Sigmoid colon (tissue), 7 donors: ENCODE results near the gene LUC7L. TPM values are rescaled to one million over a fixed set of nuclear protein-coding genes. Genes with fewer than 3 reads are reported as not detected.
"Not testable (repeated sequence)": the region's sequence is repeated elsewhere in the genome, so short reads cannot be mapped to it uniquely, and the experiment has no call there.

Experiments used
- DNase-seq: peaks from one replicate; pipeline ENCODE4 v3.0.0-alpha.2; 2019
- H3K27ac ChIP-seq, 4 donors: fragments of 200-600 bp; sonication (generic); one replicate each; pipeline ENCODE4 v1.5.1; 2016 to 2019; ENCODE audit warnings: mild to moderate bottlenecking in 1 of 4
- H3K27me3 ChIP-seq, 3 donors: fragments of 200-600 bp; sonication (generic); one replicate each; pipeline ENCODE4 v1.5.1; 2019; ENCODE audit warnings: mild to moderate bottlenecking in 1 of 3
- H3K36me3 ChIP-seq, 4 donors: fragments of 200-600 bp; sonication (generic); one replicate each; pipeline ENCODE4 v1.5.1; 2016 to 2019
- H3K4me1 ChIP-seq, 4 donors: fragments of 200-600 bp; sonication (generic); one replicate each; pipeline ENCODE4 v1.5.1; 2017 to 2019
- H3K4me3 ChIP-seq, 4 donors: fragments of 200-600 bp; sonication (generic); one replicate each; pipeline ENCODE4 v1.5.1; 2017 to 2019; ENCODE audit warnings: mild to moderate bottlenecking in 2 of 4, moderate library complexity in 1 of 4
- H3K9me3 ChIP-seq, 4 donors: fragments of 200-600 bp in 3 of 4; sonication (generic) in 3 of 4; one replicate each; pipeline versions ENCODE4 v1.5.1 to v1.6.1; 2013 to 2019
- EP300 ChIP-seq, 4 donors: sonication (generic); formaldehyde crosslinking; IDR thresholded peaks; one replicate each; pipeline ENCODE4 v1.6.1; 2017; ENCODE audit warnings: antibody characterized with exemption in 4 of 4
- POLR2A ChIP-seq, 2 donors: fragments of 450-650 bp; IDR thresholded peaks; one replicate each; pipeline ENCODE4 v1.6.1; 2016; ENCODE audit warnings: antibody characterized with exemption in 2 of 2, mild to moderate bottlenecking in 2 of 2, moderate library complexity in 2 of 2
- POLR2AphosphoS5 ChIP-seq, 4 donors: sonication (generic); formaldehyde crosslinking; IDR thresholded peaks; one replicate each; pipeline ENCODE4 v1.6.1; 2017; ENCODE audit warnings: antibody characterized with exemption in 4 of 4
- WGBS, 2 donors: extraction: QIAGEN DNeasy Blood & Tissue Kit; methylation state at CpG; one replicate each; pipeline ENCODE4 v1.1.7; 2013; 5-methylcytosine and 5-hydroxymethylcytosine counted together
- intact Hi-C: fragments of 100-400 bp; cut with DNase I; formaldehyde crosslinking; loops from one replicate; pipeline ENCODE4 v1.15.1; 2023
- polyA plus RNA-seq, 3 donors: library from polyadenylated mRNA; stranded (reverse); fragments of 200-250 nt; gene quantifications; one replicate each; pipeline ENCODE4 v1.2.3, GENCODE V29; 2013
- total RNA-seq, 4 donors: library from RNA; depleted of rRNA; stranded (reverse); fragments of >200 nt; gene quantifications; one replicate each; pipeline ENCODE4 v1.1.0, GENCODE V29; 2016
- TF ChIP-seq, protein P1 (sequence below), 4 experiments: fragments of 450-650 bp in 3 of 4; fragments of 200-600 bp in 1 of 4; IDR thresholded peaks; one replicate each; pipeline ENCODE4 v1.5.1; 2016 to 2019; ENCODE audit warnings: antibody characterized with exemption in 4 of 4, mild to moderate bottlenecking in 3 of 4, moderate library complexity in 2 of 4
- donor health status: healthy with polysubstance abuse.
- donor health status: Bipolar disorder and iron deficiency.
- donor health status: healthy.

The LUC7L gene
- total and polyA plus RNA-seq, 7 donors = 21.0 to 138 (median 55.8) TPM

DNA sequence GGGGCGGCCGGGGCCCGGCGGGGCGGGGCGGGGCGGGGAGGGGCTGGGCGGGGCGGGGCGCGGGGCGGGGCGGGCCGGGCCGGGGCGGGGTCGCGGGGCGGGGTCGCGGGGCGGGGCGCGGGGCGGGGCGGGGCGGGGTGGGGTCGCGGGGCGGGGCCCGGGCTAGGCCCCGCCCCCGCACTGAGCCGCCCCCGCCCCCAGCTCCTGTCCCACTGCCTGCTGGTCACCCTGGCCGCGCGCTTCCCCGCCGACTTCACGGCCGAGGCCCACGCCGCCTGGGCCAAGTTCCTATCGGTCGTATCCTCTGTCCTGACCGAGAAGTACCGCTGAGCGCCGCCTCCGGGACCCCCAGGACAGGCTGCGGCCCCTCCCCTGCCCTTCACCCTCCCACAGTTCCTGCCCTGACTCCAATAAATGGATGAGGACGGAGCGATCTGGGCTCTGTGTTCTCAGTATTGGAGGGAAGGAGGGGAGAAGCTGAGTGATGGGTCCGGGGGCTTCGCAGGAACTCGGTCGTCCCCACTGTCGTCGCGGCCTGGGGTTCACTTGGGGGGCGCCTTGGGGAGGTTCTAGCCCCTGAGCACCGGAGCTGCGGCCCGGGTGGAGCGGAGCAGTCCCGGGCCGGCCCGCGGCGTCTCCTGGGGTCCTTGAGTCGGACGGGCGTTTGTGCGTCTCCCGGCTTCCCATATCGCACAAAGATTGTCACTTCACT is 64.3 kb downstream of the LUC7L start:
- TF ChIP-seq POLR2AphosphoS5 (IDR thresholded peaks at IDR 0.05) (no peak), EP300 (IDR thresholded peaks at IDR 0.05) (no peak), POLR2A (IDR thresholded peaks at IDR 0.05) (no peak)
- TF ChIP-seq, protein P1, sequence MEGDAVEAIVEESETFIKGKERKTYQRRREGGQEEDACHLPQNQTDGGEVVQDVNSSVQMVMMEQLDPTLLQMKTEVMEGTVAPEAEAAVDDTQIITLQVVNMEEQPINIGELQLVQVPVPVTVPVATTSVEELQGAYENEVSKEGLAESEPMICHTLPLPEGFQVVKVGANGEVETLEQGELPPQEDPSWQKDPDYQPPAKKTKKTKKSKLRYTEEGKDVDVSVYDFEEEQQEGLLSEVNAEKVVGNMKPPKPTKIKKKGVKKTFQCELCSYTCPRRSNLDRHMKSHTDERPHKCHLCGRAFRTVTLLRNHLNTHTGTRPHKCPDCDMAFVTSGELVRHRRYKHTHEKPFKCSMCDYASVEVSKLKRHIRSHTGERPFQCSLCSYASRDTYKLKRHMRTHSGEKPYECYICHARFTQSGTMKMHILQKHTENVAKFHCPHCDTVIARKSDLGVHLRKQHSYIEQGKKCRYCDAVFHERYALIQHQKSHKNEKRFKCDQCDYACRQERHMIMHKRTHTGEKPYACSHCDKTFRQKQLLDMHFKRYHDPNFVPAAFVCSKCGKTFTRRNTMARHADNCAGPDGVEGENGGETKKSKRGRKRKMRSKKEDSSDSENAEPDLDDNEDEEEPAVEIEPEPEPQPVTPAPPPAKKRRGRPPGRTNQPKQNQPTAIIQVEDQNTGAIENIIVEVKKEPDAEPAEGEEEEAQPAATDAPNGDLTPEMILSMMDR (IDR thresholded peaks at IDR 0.05) = no peak

DNA sequence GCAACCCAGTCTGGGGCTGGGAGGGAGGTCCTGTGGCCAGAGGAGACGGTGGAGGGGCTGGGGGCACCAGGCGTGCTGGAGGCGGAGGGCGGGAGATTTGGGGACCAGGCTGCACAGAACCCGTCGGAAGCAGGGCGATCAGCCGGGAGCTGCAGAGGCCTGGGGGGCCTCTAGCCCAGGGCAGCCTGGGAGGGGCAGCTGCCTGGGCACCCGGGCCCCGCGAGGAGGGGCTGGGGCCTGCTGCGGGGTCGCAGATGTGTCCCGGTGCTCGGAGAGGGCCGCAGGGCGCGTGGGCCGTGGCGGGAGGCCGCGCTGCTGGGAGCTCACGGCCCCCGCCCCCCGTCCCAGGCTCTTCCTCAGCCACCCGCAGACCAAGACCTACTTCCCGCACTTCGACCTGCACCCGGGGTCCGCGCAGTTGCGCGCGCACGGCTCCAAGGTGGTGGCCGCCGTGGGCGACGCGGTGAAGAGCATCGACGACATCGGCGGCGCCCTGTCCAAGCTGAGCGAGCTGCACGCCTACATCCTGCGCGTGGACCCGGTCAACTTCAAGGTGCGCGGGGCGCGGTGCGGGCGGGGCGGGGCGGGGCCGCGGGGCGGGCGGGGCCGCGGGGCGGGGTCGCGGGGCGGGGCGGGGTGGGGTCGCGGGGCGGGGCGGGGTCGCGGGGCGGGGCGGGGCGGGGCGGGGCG is 65.0 kb downstream of the LUC7L start:
- H3K27me3 ChIP-seq = peaks cover 32 to 57% (median 48%) of the 10 kb centered on the region in 3 donors
- H3K4me3 ChIP-seq, H3K36me3 ChIP-seq, DNase-seq, H3K9me3 ChIP-seq, H3K27ac ChIP-seq, intact Hi-C loops: not testable (repeated sequence)
- 1 to 5% methylated on average over 27 to 30 of the region's 80 CpGs for WGBS, 2 donors
- H3K4me1 ChIP-seq = peaks cover 0 to 19% (median 17%) of the 10 kb centered on the region in 4 donors

More for the DNA sequence above, 64.3 kb downstream of the LUC7L start:
- Histone ChIP-seq H3K36me3 (no peaks in the 10 kb centered on the region), H3K9me3 (no peaks in the 10 kb centered on the region), H3K27me3 (peaks cover 32 to 61% (median 54%) of the 10 kb centered on the region in 3 donors), H3K27ac (no peak overlapping the region), H3K4me3 (peak overlapping the region in 1 of 4 donors; percentile 2), H3K4me1 (peaks cover 0 to 19% (median 17%) of the 10 kb centered on the region in 4 donors)
- intact Hi-C loops = no loop called here
- 3 to 13% methylated on average over 49 to 60 of the region's 77 CpGs for WGBS, 2 donors
- DNase-seq = no peak

DNA sequence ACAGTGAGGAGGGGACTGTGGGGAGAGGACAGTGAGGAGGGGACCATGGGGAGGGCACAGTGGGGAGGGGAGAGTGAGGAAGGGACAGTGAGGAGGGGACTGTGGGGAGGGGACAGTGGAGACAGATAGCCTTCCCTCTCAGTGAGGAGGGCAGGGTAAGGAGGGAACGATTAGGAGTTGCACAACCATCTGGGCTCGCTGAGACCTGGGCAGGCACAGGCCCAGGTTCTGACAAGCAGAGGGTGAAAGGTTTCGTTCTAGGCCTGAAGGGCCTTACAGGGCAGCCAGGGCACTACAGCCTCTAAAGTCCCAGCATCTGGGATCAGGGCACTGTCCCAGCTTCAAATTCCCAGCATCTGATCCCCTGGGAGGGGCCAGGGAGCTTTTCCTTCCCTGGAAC is 65.6 kb downstream of the LUC7L start:
- not testable (repeated sequence) for H3K36me3 ChIP-seq
- peaks cover 32 to 51% (median 42%) of the 10 kb centered on the region in 3 donors for H3K27me3 ChIP-seq

DNA sequence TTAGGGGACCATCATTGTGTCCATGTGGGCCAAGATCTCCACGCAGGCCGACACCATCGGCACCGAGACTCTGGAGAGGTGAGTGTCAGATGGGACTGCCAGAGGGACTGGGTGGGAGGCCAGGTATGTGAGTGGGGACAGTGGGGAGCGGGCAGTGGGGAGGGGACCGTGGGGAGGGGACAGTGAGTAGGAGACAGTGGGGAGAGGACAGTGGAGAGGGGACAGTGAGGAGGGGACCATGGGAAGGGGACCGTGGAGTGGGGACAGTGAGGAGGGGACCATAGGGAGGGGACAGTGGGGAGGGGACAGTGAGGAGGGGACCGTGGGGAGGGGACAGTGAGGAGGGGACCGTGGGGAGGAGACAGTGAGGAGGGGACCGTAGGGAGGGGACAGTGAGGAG is 66.1 kb downstream of the LUC7L start:
- WGBS, 2 donors = 78 to 90% methylated on average over 10 of the region's 10 CpGs
- peaks cover 32 to 45% (median 36%) of the 10 kb centered on the region in 3 donors for H3K27me3 ChIP-seq

More for the DNA sequence above, 65.6 kb downstream of the LUC7L start:
- intact Hi-C loops, H3K27ac ChIP-seq, DNase-seq, H3K4me3 ChIP-seq, H3K9me3 ChIP-seq: not testable (repeated sequence)
- 12 to 45% methylated on average over 2 of the region's 3 CpGs for WGBS, 2 donors
- H3K4me1 ChIP-seq = peaks cover 0 to 19% (median 17%) of the 10 kb centered on the region in 4 donors

DNA sequence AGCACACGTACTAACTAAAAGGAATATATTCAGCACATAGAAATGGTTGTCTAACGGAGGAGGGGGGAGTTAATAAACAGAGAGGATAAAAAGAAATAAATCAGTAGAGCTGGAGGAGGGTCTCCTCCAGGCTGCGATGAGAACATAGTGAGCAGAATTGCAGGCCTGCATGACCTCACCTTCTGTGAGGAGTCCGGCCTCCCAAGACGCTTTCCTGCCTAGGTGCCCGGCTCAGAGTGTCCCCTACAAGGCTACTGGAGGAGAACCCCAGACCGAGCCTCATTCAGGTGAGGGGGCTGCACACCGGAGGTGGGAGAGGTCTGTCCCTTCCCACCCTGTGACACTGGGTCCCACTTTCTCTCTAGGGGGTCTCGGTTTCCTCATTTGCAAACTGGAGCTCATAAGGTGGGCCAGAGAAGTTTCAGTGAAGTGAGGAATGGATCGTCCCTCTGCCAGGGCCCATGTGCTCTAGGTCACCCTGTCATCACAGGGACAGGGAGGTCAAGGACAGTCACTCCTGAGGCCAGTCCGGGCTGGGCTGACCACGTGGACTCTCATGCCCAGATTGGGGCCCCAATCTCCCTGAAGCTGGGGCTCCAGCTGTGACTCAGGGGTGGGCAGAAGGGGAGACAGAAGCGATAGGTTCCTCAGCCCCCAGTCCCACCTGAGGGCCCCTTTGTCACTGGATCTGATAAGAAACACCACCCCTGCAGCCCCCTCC is 66.8 kb downstream of the LUC7L start:
- Histone ChIP-seq H3K9me3 (no peaks in the 10 kb centered on the region), H3K36me3 (no peaks in the 10 kb centered on the region), H3K27me3 (peaks cover 25 to 45% (median 30%) of the 10 kb centered on the region in 3 donors), H3K27ac (no peak overlapping the region), H3K4me3 (no peak overlapping the region), H3K4me1 (peaks cover 0 to 19% (median 17%) of the 10 kb centered on the region in 4 donors)
- intact Hi-C loops = no loop called here
- 81 to 88% methylated on average over 13 of the region's 13 CpGs for WGBS, 2 donors
- TF ChIP-seq, protein P1 (IDR thresholded peaks at IDR 0.05) = no peak
- TF ChIP-seq POLR2AphosphoS5 (IDR thresholded peaks at IDR 0.05) (no peak), POLR2A (IDR thresholded peaks at IDR 0.05) (no peak)
- DNase-seq = no peak

More for the DNA sequence above, 66.1 kb downstream of the LUC7L start:
- intact Hi-C loops, H3K36me3 ChIP-seq, H3K27ac ChIP-seq, DNase-seq, H3K4me3 ChIP-seq, H3K9me3 ChIP-seq: not testable (repeated sequence)
- H3K4me1 ChIP-seq = peaks cover 0 to 19% (median 17%) of the 10 kb centered on the region in 4 donors

DNA sequence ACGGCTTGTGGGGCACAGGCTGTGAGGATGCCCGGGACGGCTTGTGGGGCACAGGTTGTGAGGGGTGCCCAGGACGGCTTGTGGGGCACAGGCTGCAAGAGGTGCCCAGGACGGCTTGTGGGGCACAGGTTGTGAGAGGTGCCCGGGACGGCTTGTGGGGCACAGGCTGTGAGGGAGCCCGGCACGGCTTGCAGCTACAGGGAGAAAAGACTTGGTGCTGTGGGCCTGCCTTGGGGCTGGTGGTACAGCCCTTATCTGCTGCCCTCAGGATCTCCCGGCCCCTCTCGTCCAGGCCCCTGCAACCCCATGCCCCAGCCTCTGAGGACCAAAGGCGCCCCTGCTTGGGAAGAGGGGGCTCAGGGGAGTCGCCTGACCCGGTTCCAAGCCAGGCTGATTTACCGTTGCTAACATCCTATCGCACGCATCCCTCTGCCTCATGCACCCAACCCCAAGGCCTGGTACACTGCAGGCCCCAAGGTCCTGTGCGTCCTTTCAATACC is 68.5 kb downstream of the LUC7L start:
- intact Hi-C loops = no loop called here
- no peaks in the 10 kb centered on the region for H3K9me3 ChIP-seq
- WGBS, 2 donors = 57 to 75% methylated on average over 18 of the region's 18 CpGs
- DNase-seq = no peak
- H3K27me3 ChIP-seq = peaks cover 10 to 44% (median 20%) of the 10 kb centered on the region in 3 donors
- no peaks in the 10 kb centered on the region for H3K36me3 ChIP-seq
- H3K4me1 ChIP-seq = peaks cover 0 to 9% (median 9%) of the 10 kb centered on the region in 4 donors
- no peak overlapping the region for H3K4me3 ChIP-seq
- H3K27ac ChIP-seq = no peak overlapping the region
- TF ChIP-seq EP300 (IDR thresholded peaks at IDR 0.05) = no peak
- no peak for TF ChIP-seq POLR2A (IDR thresholded peaks at IDR 0.05)
- no peak for TF ChIP-seq POLR2AphosphoS5 (IDR thresholded peaks at IDR 0.05)
- TF ChIP-seq, protein P1 (IDR thresholded peaks at IDR 0.05) = no peak

DNA sequence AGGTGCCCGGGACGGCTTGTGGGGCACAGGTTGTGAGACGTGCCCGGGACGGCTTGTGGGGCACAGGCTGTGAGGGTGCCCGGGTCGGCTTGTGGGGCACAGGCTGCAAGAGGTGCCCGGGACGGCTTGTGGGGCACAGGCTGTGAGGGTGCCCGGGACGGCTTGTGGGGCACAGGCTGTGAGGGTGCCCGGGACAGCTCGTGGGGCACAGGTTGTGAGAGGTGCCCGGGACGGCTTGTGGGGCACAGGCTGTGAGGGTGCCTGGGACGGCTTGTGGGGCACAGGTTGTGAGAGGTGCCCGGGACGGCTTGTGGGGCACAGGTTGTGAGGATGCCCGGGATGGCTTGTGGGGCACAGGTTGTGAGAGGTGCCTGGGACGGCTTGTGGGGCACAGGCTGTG is 69.0 kb downstream of the LUC7L start:
- H3K4me1 ChIP-seq, H3K36me3 ChIP-seq, H3K27ac ChIP-seq, H3K4me3 ChIP-seq, intact Hi-C loops, H3K9me3 ChIP-seq, DNase-seq: not testable (repeated sequence)
- WGBS, 2 donors = 76 to 77% methylated on average over 20 of the region's 20 CpGs
- H3K27me3 ChIP-seq = peaks cover 8 to 44% (median 19%) of the 10 kb centered on the region in 3 donors
